ENCODE data around the gene CMTM1. TPM values are rescaled to one million over a fixed set of nuclear protein-coding genes. Genes with fewer than 3 reads are reported as not detected.

CMTM1 gene
- total RNA-seq: 10 to 100 TPM; 11.7 to 12.2 TPM

GRCh38 chr16:66566051-66566901 lies at the start of gene CMTM1:
TSS of gene CMTM1 (plus strand) at chr16:66566439. CDS start at chr16:66566514, 75 bp downstream.

GRCh38 chr16:66549284-66550131 lies 16.7 kb upstream of the CMTM1 start, which contains the start of gene TK2:
TSS of gene TK2 (minus strand) at chr16:66550122. CDS start at chr16:66550061, 61 bp downstream.

GRCh38 chr16:66552286-66553177 lies 13.7 kb upstream of the CMTM1 start, which contains the start of gene CKLF:
TSS of gene CKLF (plus strand) at chr16:66552576. CDS start at chr16:66552716, 140 bp downstream.

GRCh38 chr16:66578651-66579531 lies 12.7 kb downstream of the CMTM1 start, which contains the start of gene CMTM2:
TSS of gene CMTM2 (plus strand) at chr16:66579463. CDS start at chr16:66579608, 145 bp downstream.

GRCh38 chr16:66604376-66605176 lies 38.3 kb downstream of the CMTM1 start, which contains the start of gene CMTM3:
TSS of gene CMTM3 (plus strand) at chr16:66604704. CDS start at chr16:66604806, 102 bp downstream.

Other genes with a start within 250 kb of the CMTM1 start
- gene CDH5, start 199.7 kb upstream of the CMTM1 start, total RNA-seq: not detected
- gene BEAN1, start 139.1 kb upstream of the CMTM1 start, total RNA-seq: not detected
- 1 to 10 TPM; 9.6 TPM for gene TK2, start 16.3 kb upstream of the CMTM1 start, total RNA-seq
- gene CKLF, start 13.9 kb upstream of the CMTM1 start, total RNA-seq: 100 to 1,000 TPM; 112 TPM
- under 1 TPM; 0.36 to 0.45 TPM for gene CMTM2, start 13.0 kb downstream of the CMTM1 start, total RNA-seq
- gene CMTM3, start 38.3 kb downstream of the CMTM1 start, total RNA-seq: 100 to 1,000 TPM; 105 to 107 TPM
- 1 to 10 TPM; 1.0 to 1.1 TPM for gene CMTM4, start 130.3 kb downstream of the CMTM1 start, total RNA-seq
- 10 to 100 TPM; 43.3 to 56.5 TPM for gene DYNC1LI2, start 185.2 kb downstream of the CMTM1 start, total RNA-seq
- not detected for gene TERB1, start 235.1 kb downstream of the CMTM1 start, total RNA-seq